Loucy (cell line): ENCODE results near the gene TRIM56.

Source experiments
- CTCF ChIP-seq: fragments of 200-600 bp; sonication (generic); conservative IDR thresholded peaks from 2 replicates; pipeline ENCODE4 v1.5.1; 2014; ENCODE audit warnings: mild to moderate bottlenecking, antibody characterized with exemption, low read length
- EZH2phosphoT487 ChIP-seq: fragments of 200-600 bp; IDR thresholded peaks from 2 replicates; pipeline ENCODE4 v1.6.1; 2018; ENCODE audit warnings: antibody characterized with exemption, mild to moderate bottlenecking, moderate library complexity, borderline replicate concordance

- no peak for TF ChIP-seq CTCF
- no peak for TF ChIP-seq EZH2phosphoT487
Observed at GRCh38 chr7:101140339-101140699, 55.0 kb downstream of the TRIM56 start.
